Ishikawa (cell line): ENCODE data around the gene TMX4.

Experiments
- EP300 ChIP-seq: IDR thresholded peaks from 2 replicates; pipeline ENCODE4 v1.6.1; 2012; ENCODE audit warnings: borderline replicate concordance
- FOXM1 ChIP-seq: IDR thresholded peaks from 2 replicates; pipeline ENCODE4 v1.6.1; 2012; ENCODE audit warnings: low read depth, borderline replicate concordance
- TCF12 ChIP-seq: IDR thresholded peaks from 2 replicates; pipeline ENCODE4 v1.6.1; 2012; ENCODE audit warnings: low read depth

DNA sequence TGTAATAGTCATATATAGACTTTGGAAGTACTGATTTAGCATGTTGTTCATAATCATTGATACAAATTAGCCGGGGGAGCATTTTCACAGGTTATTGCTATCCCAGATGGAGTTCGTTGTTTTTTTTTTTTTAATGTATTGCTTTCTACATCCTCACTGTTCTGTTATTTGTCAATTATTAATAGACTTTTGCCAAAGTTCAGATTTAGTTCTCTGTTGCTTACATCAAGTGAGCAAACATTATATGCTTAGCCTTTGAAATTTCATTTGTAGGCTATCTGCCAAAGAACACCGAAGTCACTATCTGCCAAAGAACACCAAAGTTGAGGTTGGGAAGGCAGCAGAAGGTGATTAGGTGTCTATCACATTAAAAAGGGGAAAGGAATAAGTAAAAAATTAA, 79.2 kb downstream of the TMX4 start, which contains the start of gene HAO1:
- TF ChIP-seq EP300 (no peak), TCF12 (no peak), FOXM1 (no peak)
